MCF 10A (cell line): ENCODE results near the gene SIPA1. TPM values are rescaled to one million over a fixed set of nuclear protein-coding genes. Genes with fewer than 3 reads are reported as not detected.

Experiments used
- BruUV-seq: library from RNA; stranded (reverse); fragments of 400-500 nt; replicated peaks from 2 replicates; lab custom pipeline; 2021; lab: Mats Ljungman, UMichigan
- CTCF ChIA-PET: fragments of 300-600 bp; sonication (Branson Sonifier 250); formaldehyde crosslinking; extraction: SDS; loops from one replicate; lab custom pipeline; 2021; ENCODE audit warnings: antibody characterized with exemption, inconsistent platforms; lab: Yijun Ruan, JAX
- POLR2A ChIA-PET: fragments of 300-600, 350-650 bp; sonication (Branson Sonifier 250); formaldehyde crosslinking; extraction: SDS; loops from one replicate; lab custom pipeline; 2020; ENCODE audit warnings: antibody characterized with exemption, inconsistent platforms; lab: Yijun Ruan, JAX
- DNase-seq: peaks from one replicate; pipeline ENCODE4 v3.0.0-alpha.2; 2018; ENCODE audit not compliant: unreplicated experiment
- H3K27ac Mint-ChIP-seq: one replicate; pipeline ENCODE4 v1.8.0; 2022; ENCODE audit warnings: mild to moderate bottlenecking, low read depth, mixed read lengths; ENCODE audit not compliant: unreplicated experiment
- H3K27me3 Mint-ChIP-seq: one replicate; pipeline ENCODE4 v1.8.0; 2022; ENCODE audit warnings: mixed read lengths; ENCODE audit not compliant: insufficient read depth, unreplicated experiment
- H3K36me3 Mint-ChIP-seq: one replicate; pipeline ENCODE4 v1.8.0; 2022; ENCODE audit warnings: mild to moderate bottlenecking, moderate library complexity, mixed read lengths; ENCODE audit not compliant: insufficient read depth, unreplicated experiment
- H3K4me1 Mint-ChIP-seq: one replicate; pipeline ENCODE4 v1.8.0; 2022; ENCODE audit warnings: mixed read lengths; ENCODE audit not compliant: insufficient read depth, unreplicated experiment
- H3K4me3 Mint-ChIP-seq: one replicate; pipeline ENCODE4 v1.8.0; 2022; ENCODE audit warnings: mild to moderate bottlenecking, moderate library complexity, mixed read lengths; ENCODE audit not compliant: unreplicated experiment
- H3K9me3 Mint-ChIP-seq: one replicate; pipeline ENCODE4 v1.8.0; 2022; ENCODE audit warnings: mixed read lengths; ENCODE audit not compliant: unreplicated experiment
- CTCF ChIP-seq: fragments of 200-600 bp; IDR thresholded peaks from one replicate; pipeline ENCODE4 v1.8.0; 2022; ENCODE audit warnings: antibody characterized with exemption, mild to moderate bottlenecking; ENCODE audit not compliant: unreplicated experiment
- intact Hi-C: fragments of 100-400 bp; cut with micrococcal nuclease; formaldehyde crosslinking; loops from 2 replicates; pipeline ENCODE4 v1.14.1; 2022
- total RNA-seq: library from RNA; stranded (reverse); gene quantifications from 2 replicates; pipeline ENCODE4 v1.2.3, GENCODE V29; 2022

The SIPA1 gene
- total RNA-seq, 1 experiment from 2014 or later: 4.9 TPM

- BruUV-seq: no TSS peak
These were observed 4.4 kb upstream of the SIPA1 start for GRCh38 chr11:65633390-65634108.

GRCh38 chr11:65634109-65634436 lies 3.8 kb upstream of the SIPA1 start:
- TF ChIP-seq CTCF: no peak
- no peak for DNase-seq
- Mint-ChIP-seq H3K9me3 (no peaks in the 10 kb centered on the region), H3K4me3 (no peak overlapping the region), H3K27me3 (no peaks in the 10 kb centered on the region), H3K4me1 (peaks cover 6% of the 10 kb centered on the region), H3K36me3 (peaks cover 53% of the 10 kb centered on the region), H3K27ac (no peak overlapping the region)
- no TSS peak for BruUV-seq
- POLR2A ChIA-PET: no interaction called here
- intact Hi-C loops: no loop called here
- CTCF ChIA-PET: no interaction called here

More at GRCh38 chr11:65633390-65634108, 4.4 kb upstream of the SIPA1 start:
- ChIA-PET CTCF (no interaction called here), POLR2A (interaction anchor here (0.9 to 1.4 kb wide), 3 partner anchors 10 to 16 kb away, joined by 3 to 4 read pairs (median 3); no protein-coding TSS in a partner anchor)
- no peak for DNase-seq
- Mint-ChIP-seq H3K27ac (no peak overlapping the region), H3K27me3 (no peaks in the 10 kb centered on the region), H3K4me3 (no peak overlapping the region), H3K4me1 (peaks cover under 1% of the 10 kb centered on the region), H3K9me3 (no peaks in the 10 kb centered on the region), H3K36me3 (peaks cover 53% of the 10 kb centered on the region)
- intact Hi-C loops: no loop called here
- no peak for TF ChIP-seq CTCF

GRCh38 chr11:65634440-65634839 lies 3.5 kb upstream of the SIPA1 start:
- no peak for DNase-seq
- TF ChIP-seq CTCF: no peak
- intact Hi-C loops: no loop called here
- H3K4me3 Mint-ChIP-seq: no peak overlapping the region
- H3K36me3 Mint-ChIP-seq: peaks cover 50% of the 10 kb centered on the region
- H3K4me1 Mint-ChIP-seq: peaks cover 6% of the 10 kb centered on the region
- CTCF ChIA-PET: no interaction called here
- H3K27ac Mint-ChIP-seq: no peak overlapping the region
- POLR2A ChIA-PET: no interaction called here
- no TSS peak for BruUV-seq
- no peaks in the 10 kb centered on the region for H3K27me3 Mint-ChIP-seq
- H3K9me3 Mint-ChIP-seq: no peaks in the 10 kb centered on the region

- BruUV-seq: no TSS peak
- no peak overlapping the region for H3K4me3 Mint-ChIP-seq
- ChIA-PET POLR2A (no interaction called here), CTCF (interaction anchor here (0.7 kb wide), 1 partner anchor 360 kb away, joined by 3 read pairs; no protein-coding TSS in a partner anchor)
- intact Hi-C loops: no loop called here
- no peak overlapping the region for H3K27ac Mint-ChIP-seq
- peaks cover 6% of the 10 kb centered on the region for H3K4me1 Mint-ChIP-seq
- H3K27me3 Mint-ChIP-seq: no peaks in the 10 kb centered on the region
- TF ChIP-seq CTCF: no peak
- no peaks in the 10 kb centered on the region for H3K9me3 Mint-ChIP-seq
- H3K36me3 Mint-ChIP-seq: peaks cover 45% of the 10 kb centered on the region
- DNase-seq: no peak
These were observed 2.8 kb upstream of the SIPA1 start for GRCh38 chr11:65634905-65635731.
